T-helper 1 cell (primary cell): ENCODE data around the gene ADRA2B.

Experiments used
- DNase-seq, 5 donors: peaks; one replicate each; pipeline ENCODE4 v3.0.0-alpha.2; 2012 to 2020

Gene ADRA2B

GRCh38 chr2:96150007-96150640, 33.8 kb upstream of the ADRA2B start:
- no peak for DNase-seq

- DNase-seq, result peak; percentile 96 to 97 (median 97)
Measured at GRCh38 chr2:96148410-96149217, 32.2 kb upstream of the ADRA2B start.

DNA sequence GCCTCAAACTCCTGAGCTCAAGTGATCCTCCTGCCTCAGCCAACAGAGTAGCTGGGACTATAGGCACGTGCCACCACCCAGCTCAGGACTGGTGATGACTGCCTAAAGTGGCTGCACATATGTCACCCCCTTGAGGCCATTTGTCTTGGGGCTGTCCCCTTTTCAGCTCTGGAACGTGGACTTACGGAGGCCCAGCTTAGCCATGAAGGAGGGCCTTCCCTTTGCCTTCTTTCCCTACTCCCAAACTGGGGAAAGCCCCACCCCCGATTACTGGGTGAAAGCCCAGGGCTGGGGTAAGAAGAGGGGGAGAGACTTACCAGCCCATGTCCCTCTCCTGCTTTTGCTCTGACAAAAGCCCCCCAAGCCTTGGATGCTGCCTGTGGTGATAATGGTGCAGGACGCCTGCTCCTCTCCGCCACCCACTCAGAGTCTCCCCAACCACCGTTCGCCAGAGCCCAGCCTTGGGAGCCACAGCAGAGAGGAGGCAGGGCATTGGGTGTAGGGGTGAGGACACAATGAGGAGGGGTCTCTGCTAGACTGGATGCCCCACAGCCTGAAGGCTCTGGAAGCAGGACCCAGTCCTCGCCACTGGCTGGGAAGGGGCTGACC, 31.3 kb upstream of the ADRA2B start:
- peak in 2 of 5 donors; percentile 17 to 32 for DNase-seq

GRCh38 chr2:96146881-96147592, 30.7 kb upstream of the ADRA2B start:
- peak in 3 of 5 donors; percentile 22 to 30 (median 29) for DNase-seq

- DNase-seq, result peak; percentile 74 to 87 (median 84)
Measured at GRCh38 chr2:96146153-96146880, 29.9 kb upstream of the ADRA2B start.

GRCh38 chr2:96145848-96146152, 29.4 kb upstream of the ADRA2B start:
- DNase-seq, result no peak

DNA sequence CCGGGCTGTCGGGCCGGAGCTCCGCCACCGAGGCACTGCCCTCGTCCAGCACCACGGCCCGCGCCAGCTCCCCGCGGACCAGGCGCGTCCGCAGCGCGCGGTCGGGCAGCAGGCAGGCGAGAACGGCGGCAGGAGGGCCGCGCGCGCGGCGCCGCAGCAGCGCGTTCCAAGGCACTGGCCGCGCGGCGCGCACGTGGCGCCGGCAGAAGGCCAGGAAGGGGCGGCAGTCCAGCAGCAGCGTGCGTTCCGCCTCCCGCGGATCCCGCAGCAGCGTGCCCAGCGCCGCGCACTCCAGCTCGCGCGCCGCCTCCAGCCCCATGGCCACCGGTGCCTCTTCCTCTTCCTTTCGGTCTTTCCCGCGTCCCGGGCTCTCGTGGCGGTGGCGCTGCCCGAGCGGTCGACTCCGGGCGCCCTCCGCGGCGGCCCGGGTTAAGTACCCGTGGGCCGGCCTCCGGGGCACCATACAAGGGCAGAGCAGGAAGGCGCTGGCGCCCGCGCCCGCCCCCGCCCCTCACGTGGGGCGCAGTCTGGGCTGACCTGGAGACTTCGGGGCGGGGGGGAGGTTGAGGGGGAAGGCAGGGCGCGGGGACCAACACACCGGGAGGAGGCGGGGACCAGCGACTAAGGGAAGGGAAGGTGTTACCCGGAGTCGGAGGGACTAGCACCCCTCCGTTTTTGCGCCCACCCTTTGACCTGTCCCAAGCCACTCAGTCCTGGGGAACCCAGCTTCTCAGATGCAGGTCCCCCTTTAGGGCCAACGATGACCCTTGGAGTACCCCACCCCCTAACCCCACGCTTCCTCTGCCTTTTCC, 28.9 kb upstream of the ADRA2B start, which contains the start of gene DUSP2:
Gene DUSP2, minus strand, starts transcription at position 405 of the 812 bp plus-strand sequence. Its CDS starts 86 bp downstream, at position 319.
- DNase-seq, result peak; percentile 81 to 94 (median 86)

GRCh38 chr2:96144481-96145035, 28.2 kb upstream of the ADRA2B start:
- DNase-seq, result peak; percentile 17 to 53 (median 33)

DNA sequence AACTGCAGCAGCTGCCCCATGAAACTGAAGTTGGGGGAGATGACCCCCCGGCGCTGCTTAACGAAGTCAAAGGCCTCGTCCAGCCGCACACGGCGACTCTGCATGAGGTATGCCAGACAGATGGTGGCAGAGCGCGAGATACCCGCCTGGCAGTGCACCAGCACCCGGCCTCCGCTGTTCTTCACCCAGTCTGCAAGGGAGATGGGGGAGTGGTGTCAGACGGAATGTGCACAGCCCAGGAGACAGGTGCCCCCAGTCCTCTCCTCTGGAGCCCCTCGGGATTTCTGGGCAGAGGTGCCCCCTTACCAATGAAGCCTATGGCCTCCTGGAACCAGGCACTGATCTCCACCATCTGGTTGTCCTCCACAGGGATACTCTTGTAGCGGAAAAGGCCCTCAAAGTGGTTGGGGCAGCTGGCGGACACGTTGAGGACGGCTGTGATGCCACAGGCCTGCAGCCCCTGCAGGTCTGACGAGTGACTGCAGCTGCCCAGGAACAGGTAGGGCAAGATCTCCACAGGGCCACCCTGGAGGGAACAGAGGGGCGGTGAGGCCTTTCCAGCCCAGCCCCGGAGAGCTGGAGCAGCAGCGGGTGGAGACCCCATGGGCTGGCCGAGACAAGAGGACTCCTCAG, 27.6 kb upstream of the ADRA2B start:
- DNase-seq, result peak; percentile 10 to 59 (median 28)

GRCh38 chr2:96143231-96143847, 27.0 kb upstream of the ADRA2B start:
- DNase-seq, result peak; percentile 15 to 31 (median 26)

GRCh38 chr2:96142217-96143113, 26.1 kb upstream of the ADRA2B start:
- DNase-seq, result peak; percentile 47 to 66 (median 62)

DNA sequence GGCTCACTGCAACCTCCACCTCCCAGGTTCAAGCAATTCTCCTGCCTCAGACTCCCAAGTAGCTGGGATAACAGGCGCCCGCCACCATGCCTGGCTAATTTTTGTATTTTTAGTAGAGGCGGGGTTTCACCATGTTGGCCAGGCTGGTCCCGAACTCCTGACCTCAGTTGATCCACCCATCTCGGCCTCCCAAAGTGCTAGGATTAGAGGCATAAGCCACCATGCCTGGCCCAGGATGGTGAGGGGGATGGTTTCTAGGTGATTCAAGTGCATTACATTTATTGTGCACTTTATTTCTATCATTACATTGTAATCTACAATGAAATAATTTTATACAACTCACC, 25.2 kb upstream of the ADRA2B start:
- DNase-seq, result peak in 1 of 5 donors; percentile 5

DNA sequence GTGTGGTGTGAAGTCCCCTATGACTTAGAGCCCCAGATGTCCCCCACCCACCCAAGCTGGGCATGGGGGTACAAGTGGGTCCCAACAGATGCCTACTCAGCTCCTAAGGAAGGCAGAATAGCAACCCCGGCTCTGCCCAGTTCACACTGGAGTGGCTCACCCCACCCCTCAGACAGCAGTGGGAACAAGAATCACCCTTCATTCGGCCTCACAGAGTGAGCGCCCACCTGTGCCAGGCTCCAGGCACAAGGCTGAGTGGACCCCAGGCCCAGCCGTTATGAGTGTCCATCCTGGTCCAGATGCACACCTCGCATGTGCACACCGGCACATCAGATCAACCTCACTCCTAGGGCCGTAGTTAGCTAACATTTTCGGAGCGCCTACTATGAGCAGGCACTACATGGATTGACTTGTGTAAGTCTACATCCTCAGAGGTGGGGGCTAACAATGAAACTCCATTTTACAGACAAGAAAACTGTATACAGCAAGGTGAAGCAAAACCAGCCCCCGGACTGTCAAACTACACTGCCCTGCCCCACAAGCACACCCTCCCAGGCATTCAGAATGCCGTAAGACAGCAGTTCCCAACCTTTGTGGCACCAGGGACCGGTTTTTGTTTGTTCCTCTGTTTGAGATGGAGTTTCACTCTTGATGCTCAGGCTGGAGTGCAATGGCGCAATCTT, 24.7 kb upstream of the ADRA2B start:
- peak in 1 of 5 donors; percentile 13 for DNase-seq

DNA sequence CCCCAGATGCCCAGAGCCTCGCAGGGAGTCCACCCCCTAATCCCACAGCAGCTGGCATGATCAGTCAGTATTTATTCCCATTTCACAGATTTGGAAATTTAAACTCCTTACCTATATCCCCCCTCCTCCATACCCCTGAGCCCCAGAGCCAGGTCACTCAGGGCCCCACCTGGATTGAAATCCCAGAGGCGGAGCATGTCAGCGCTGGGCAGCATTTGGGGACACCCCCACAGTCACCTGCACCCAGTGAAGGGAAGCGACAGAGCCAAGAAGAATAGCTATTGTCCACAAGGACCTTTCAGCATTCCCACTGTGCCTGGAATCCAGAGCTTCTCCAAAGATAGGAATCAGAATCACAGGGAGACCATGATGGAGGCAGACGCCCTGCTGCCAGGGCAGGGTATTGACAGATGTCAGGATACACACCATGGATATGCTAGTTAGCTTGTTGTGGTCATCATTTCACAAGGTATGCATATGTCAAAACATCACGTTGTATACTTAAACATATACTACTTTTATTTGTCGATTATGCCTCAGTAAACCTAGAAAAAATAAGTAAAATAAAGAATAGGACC, 22.9 kb upstream of the ADRA2B start:
- no peak for DNase-seq

GRCh38 chr2:96138179-96139145, 22.1 kb upstream of the ADRA2B start, which contains the start of gene ASTL:
Gene ASTL, minus strand, starts transcription at chr2:96138502. Its CDS starts 66 bp downstream, at chr2:96138436.
- DNase-seq, result peak in 4 of 5 donors; percentile 51 to 62 (median 57)

- DNase-seq, result no peak
Measured at GRCh38 chr2:96137321-96138178, 21.2 kb upstream of the ADRA2B start.
